GM10248 (cell line): ENCODE data around the gene TDO2.
"Not testable (repeated sequence)": the region's sequence is repeated elsewhere in the genome, so short reads cannot be mapped to it uniquely, and the experiment has no call there.

ENCODE experiments used
- CTCF ChIA-PET: fragments of 300-600 bp; sonication (Branson Sonifier 250); formaldehyde crosslinking; extraction: SDS; loops from one replicate; lab custom pipeline; 2021; ENCODE audit warnings: antibody characterized with exemption; lab: Yijun Ruan, JAX
- POLR2A ChIA-PET: fragments of 350-650 bp; sonication (Branson Sonifier 250); formaldehyde crosslinking; extraction: SDS; loops from one replicate; lab custom pipeline; 2020; ENCODE audit warnings: antibody characterized with exemption; lab: Yijun Ruan, JAX
- DNase-seq: peaks from one replicate; pipeline ENCODE4 v3.0.0; 2012; ENCODE audit errors: extremely low spot score
- CTCF ChIP-seq: IDR thresholded peaks from 2 replicates; pipeline ENCODE4 v1.5.1; 2012; ENCODE audit warnings: mild to moderate bottlenecking, low read depth; ENCODE audit errors: extremely low read depth, missing control alignments, control extremely low read depth

Gene TDO2

GRCh38 chr4:155887847-155888570 is 15.5 kb upstream of the TDO2 start:
- ChIA-PET CTCF (interaction anchor here (1.1 kb wide), 1 partner anchor 13 kb away, joined by 3 read pairs; no protein-coding TSS in a partner anchor), POLR2A (no interaction called here)
- TF ChIP-seq CTCF = no peak
- no peak for DNase-seq

- CTCF ChIA-PET = interaction anchor here (1.2 to 1.8 kb wide), 2 partner anchors 12 to 14 kb away, joined by 3 read pairs; no protein-coding TSS in a partner anchor
- DNase-seq = no peak
- POLR2A ChIA-PET = no interaction called here
- TF ChIP-seq CTCF = no peak
Observed at GRCh38 chr4:155889031-155889793, 14.3 kb upstream of the TDO2 start.

GRCh38 chr4:155889946-155890345 is 13.6 kb upstream of the TDO2 start:
- CTCF ChIA-PET = interaction anchor here (1.1 to 1.8 kb wide), 2 partner anchors 9 to 12 kb away, joined by 3 to 5 read pairs; no protein-coding TSS in a partner anchor

GRCh38 chr4:155891058-155891457 is 12.4 kb upstream of the TDO2 start:
- ChIA-PET CTCF (no interaction called here), POLR2A (no interaction called here)
- no peak for DNase-seq
- no peak for TF ChIP-seq CTCF

More at GRCh38 chr4:155889946-155890345, 13.6 kb upstream of the TDO2 start:
- DNase-seq = no peak
- POLR2A ChIA-PET = no interaction called here
- no peak for TF ChIP-seq CTCF

- CTCF ChIA-PET, POLR2A ChIA-PET, DNase-seq: not testable (repeated sequence)
Observed at GRCh38 chr4:155898371-155898770, 5.1 kb upstream of the TDO2 start.

GRCh38 chr4:155899891-155900290 is 3.6 kb upstream of the TDO2 start:
- POLR2A ChIA-PET = no interaction called here
- no peak for TF ChIP-seq CTCF
- CTCF ChIA-PET = interaction anchor here (1.3 kb wide), 1 partner anchor 21 kb away, joined by 3 read pairs; no protein-coding TSS in a partner anchor
- DNase-seq = no peak
